NCI-H226 (cell line): ENCODE results near the gene HSP90AA1.

ENCODE experiments used
- DNase-seq: peaks from one replicate; pipeline ENCODE4 v3.0.0-alpha.2; 2015

Gene HSP90AA1

GRCh38 chr14:102035914-102036313, 50.9 kb downstream of the HSP90AA1 start:
- no peak for DNase-seq

GRCh38 chr14:102034301-102034700, 52.5 kb downstream of the HSP90AA1 start:
- no peak for DNase-seq

- no peak for DNase-seq
These were observed 53.6 kb downstream of the HSP90AA1 start for GRCh38 chr14:102033241-102033640.
